KOPT-K1 (cell line): ENCODE measurements around the gene KLHDC8A.

Experiments used
- H3K27ac ChIP-seq: fragments of 200-600 bp; sonication (generic); 2 replicates; pipeline ENCODE4 v1.5.1; 2016; ENCODE audit warnings: antibody characterized with exemption, mild to moderate bottlenecking, low read depth, low read length; ENCODE audit not compliant: poor library complexity, severe bottlenecking
- H3K36me3 ChIP-seq: fragments of 200-600 bp; sonication (generic); 2 replicates; pipeline ENCODE4 v1.5.1; 2017; ENCODE audit warnings: antibody characterized with exemption, mild to moderate bottlenecking, low read length, moderate library complexity; ENCODE audit not compliant: insufficient read depth
- H3K9me3 ChIP-seq: fragments of 200-600 bp; sonication (generic); 2 replicates; pipeline ENCODE4 v1.5.1; 2017; ENCODE audit warnings: antibody characterized with exemption, low read length, mild to moderate bottlenecking; ENCODE audit not compliant: insufficient read depth, poor library complexity, severe bottlenecking

Gene KLHDC8A

GRCh38 chr1:205357567-205357966, 845 bp upstream of the KLHDC8A start:
- no peaks in the 10 kb centered on the region for H3K9me3 ChIP-seq
- no peak overlapping the region for H3K27ac ChIP-seq
- no peaks in the 10 kb centered on the region for H3K36me3 ChIP-seq

- H3K27ac ChIP-seq = no peak overlapping the region
- no peaks in the 10 kb centered on the region for H3K9me3 ChIP-seq
These were observed 1.7 kb downstream of the KLHDC8A start for GRCh38 chr1:205355075-205355453.

GRCh38 chr1:205354259-205355074, 2.3 kb downstream of the KLHDC8A start:
- H3K27ac ChIP-seq = no peak overlapping the region
- no peaks in the 10 kb centered on the region for H3K9me3 ChIP-seq
- H3K36me3 ChIP-seq = no peaks in the 10 kb centered on the region

More at GRCh38 chr1:205355075-205355453, 1.7 kb downstream of the KLHDC8A start:
- no peaks in the 10 kb centered on the region for H3K36me3 ChIP-seq

DNA sequence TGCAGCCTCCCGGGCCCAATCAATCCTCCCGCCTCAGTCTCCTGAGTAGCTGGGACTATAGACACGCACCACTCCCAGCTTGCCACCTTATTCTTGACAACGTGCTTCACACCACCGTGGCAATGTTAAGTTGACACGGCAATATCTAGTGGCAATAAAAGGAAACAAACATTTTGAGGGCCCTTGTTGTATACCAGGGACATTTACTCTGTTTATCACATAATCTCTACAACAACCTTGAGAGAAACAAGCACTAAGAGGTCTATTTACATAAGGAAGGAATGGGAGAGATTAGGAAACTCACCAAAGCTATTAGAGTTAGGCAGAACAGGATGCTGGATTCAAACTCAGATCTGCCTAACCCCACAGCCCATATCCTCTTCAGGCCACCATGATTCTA, 3.1 kb downstream of the KLHDC8A start:
- no peaks in the 10 kb centered on the region for H3K36me3 ChIP-seq
- H3K9me3 ChIP-seq = no peaks in the 10 kb centered on the region
- no peak overlapping the region for H3K27ac ChIP-seq

DNA sequence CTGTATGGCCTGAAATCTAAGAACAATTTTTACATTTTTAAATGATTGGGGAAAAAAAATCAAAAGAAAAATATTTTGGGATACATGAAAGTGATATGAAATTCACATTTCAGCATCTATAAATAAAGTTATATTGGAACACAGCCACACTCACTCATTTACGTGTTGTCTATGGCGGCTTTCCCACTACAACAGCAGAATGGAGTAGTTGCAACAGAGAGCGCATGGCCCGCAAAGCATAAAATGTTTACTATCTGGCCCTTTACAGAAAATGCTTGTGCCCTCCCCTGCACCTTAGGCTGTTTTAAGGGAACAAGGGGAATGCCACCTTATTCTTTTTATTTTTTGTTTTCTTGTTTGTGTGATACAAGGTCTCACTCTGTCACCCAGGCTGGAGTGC, 3.5 kb downstream of the KLHDC8A start:
- H3K9me3 ChIP-seq = no peaks in the 10 kb centered on the region
- no peaks in the 10 kb centered on the region for H3K36me3 ChIP-seq
- H3K27ac ChIP-seq = no peak overlapping the region

- Histone ChIP-seq H3K9me3 (no peaks in the 10 kb centered on the region), H3K27ac (no peak overlapping the region), H3K36me3 (no peaks in the 10 kb centered on the region)
These were observed 4.6 kb downstream of the KLHDC8A start for GRCh38 chr1:205351984-205352713.

- H3K9me3 ChIP-seq = no peaks in the 10 kb centered on the region
- H3K27ac ChIP-seq = no peak overlapping the region
These were observed 6.0 kb downstream of the KLHDC8A start for GRCh38 chr1:205350691-205351141.

DNA sequence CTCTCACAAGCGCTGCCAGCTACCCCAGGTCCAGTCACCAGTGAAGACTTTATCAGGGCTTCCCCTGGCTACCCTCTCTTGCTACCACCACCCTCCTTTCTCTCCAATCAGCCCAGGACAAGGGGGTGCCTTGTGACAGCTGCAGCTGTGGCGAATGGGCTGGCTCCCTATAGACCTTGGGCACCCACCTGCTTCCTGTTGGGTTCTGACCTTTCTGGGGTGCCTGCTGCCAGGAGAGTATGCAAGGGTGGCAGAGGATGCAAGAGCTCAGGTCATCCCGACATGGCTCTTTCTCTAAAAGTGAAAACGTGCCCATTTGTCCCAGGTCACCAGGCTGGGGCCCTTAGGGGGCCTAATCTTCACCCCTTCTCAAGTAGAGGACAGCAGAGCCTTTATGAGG, 6.6 kb downstream of the KLHDC8A start:
- no peaks in the 10 kb centered on the region for H3K9me3 ChIP-seq
- H3K36me3 ChIP-seq = no peaks in the 10 kb centered on the region
- H3K27ac ChIP-seq = no peak overlapping the region

More at GRCh38 chr1:205350691-205351141, 6.0 kb downstream of the KLHDC8A start:
- H3K36me3 ChIP-seq = no peaks in the 10 kb centered on the region

- Histone ChIP-seq H3K27ac (no peak overlapping the region), H3K9me3 (no peaks in the 10 kb centered on the region), H3K36me3 (no peaks in the 10 kb centered on the region)
These were observed 7.9 kb downstream of the KLHDC8A start for GRCh38 chr1:205348554-205349487.

GRCh38 chr1:205346956-205347574, 9.7 kb downstream of the KLHDC8A start:
- no peak overlapping the region for H3K27ac ChIP-seq
- no peaks in the 10 kb centered on the region for H3K36me3 ChIP-seq
- no peaks in the 10 kb centered on the region for H3K9me3 ChIP-seq

DNA sequence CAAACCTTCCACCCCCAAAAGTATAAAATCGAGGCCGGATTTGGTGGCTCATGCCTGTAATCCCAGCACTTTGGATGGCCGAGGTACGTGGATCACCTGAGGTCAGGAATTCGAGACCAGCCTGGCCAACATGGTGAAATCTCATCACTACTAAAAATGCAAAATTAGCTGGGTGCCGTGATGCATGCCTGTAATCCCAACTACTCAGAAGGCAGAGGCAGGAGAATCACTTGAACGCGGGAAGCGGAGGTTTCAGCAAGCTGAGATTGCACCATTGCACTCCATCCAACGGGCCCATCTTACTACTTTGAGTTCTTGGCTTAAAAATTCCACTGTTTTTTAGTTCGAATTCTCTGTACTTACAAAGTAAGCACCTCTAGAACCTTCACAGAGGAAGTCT, 11.0 kb downstream of the KLHDC8A start:
- H3K36me3 ChIP-seq = no peaks in the 10 kb centered on the region
- H3K9me3 ChIP-seq = no peaks in the 10 kb centered on the region
- no peak overlapping the region for H3K27ac ChIP-seq

DNA sequence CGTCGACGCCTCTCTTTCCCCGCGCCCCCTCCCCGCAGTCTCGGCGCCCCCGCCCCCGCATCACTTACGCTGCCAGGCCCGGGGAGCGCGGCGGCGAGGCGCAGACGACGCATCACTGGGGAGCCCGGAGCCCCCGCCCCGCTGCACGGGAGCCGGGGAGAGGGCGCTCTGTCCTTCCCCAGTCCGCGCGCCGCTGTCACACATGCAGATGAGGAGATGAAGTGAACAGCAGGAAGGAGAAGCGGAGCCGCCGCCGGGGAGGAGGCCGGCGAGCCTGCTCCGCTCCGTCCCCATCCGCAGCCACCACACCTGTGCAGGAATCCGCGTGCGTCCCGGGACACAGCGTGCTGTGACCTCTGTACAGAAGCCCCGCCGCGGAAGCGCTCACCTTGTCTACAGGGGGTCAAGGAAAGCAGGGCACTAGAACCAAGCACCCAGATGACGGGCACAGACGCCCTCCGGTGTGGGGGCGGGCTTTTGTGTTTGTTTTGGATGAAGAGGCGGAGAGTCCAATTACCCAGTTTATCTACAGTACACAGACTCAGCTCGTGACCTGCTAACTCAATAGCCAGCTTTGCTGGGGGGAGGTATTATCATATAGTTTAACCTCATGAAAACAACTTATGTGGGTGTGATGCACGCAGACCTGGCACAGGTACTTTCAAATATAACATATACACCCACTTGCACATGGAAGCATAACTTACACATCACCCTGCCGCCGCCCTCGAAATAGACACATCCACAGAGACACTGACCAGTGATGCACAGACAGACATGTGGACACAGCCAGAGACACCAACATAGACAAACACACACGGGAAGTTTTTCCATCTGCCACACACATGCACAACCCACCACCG, 12.4 kb downstream of the KLHDC8A start:
- Histone ChIP-seq H3K9me3 (no peaks in the 10 kb centered on the region), H3K27ac (no peak overlapping the region), H3K36me3 (no peaks in the 10 kb centered on the region)

GRCh38 chr1:205343431-205344065, 13.2 kb downstream of the KLHDC8A start:
- Histone ChIP-seq H3K36me3 (no peaks in the 10 kb centered on the region), H3K27ac (no peak overlapping the region), H3K9me3 (no peaks in the 10 kb centered on the region)
